Embryonic facial prominence (tissue), 1 donor: Measurements from ENCODE around the gene TFPI.

Experiments
- DNase-seq: peaks from one replicate; pipeline ENCODE4 v3.0.0-alpha.2; 2016; ENCODE audit errors: extremely low spot score

The TFPI gene

GRCh38 chr2:187415449-187415848 is 138.8 kb downstream of the TFPI start:
- no peak for DNase-seq
